PC-3 (cell line): ENCODE measurements around the gene AUTS2. TPM values are rescaled to one million over a fixed set of nuclear protein-coding genes. Genes with fewer than 3 reads are reported as not detected.

Experiments
- ATAC-seq: fragments of 200-7000 bp; cut with Tn5 transposase; 2 replicates; pipeline ENCODE4 v1.9.1; 2020; ENCODE audit warnings: mild to moderate bottlenecking, moderate library complexity
- BruUV-seq: library from RNA; stranded (reverse); fragments of 400-500 nt; replicated peaks from 2 replicates; lab custom pipeline; 2021; lab: Mats Ljungman, UMichigan
- CTCF ChIA-PET: fragments of 300-600 bp; sonication (Branson Sonifier 250); formaldehyde crosslinking; loops from one replicate; lab custom pipeline; 2022; ENCODE audit warnings: antibody characterized with exemption; lab: Charles Lee
- POLR2A ChIA-PET: fragments of 300-600 bp; sonication (Branson Sonifier 250); formaldehyde crosslinking; loops from one replicate; lab custom pipeline; 2022; ENCODE audit warnings: antibody characterized with exemption; ENCODE audit not compliant: unreplicated experiment; lab: Charles Lee
- DNase-seq: peaks from one replicate; pipeline ENCODE4 v3.0.0-alpha.2; 2015
- H2AFZ ChIP-seq: fragments of 300-600 bp; sonication (generic); 2 replicates; pipeline ENCODE4 v1.6.0; 2016; ENCODE audit warnings: antibody characterized with exemption, low read length
- H3F3A ChIP-seq: fragments of 300-600 bp; sonication (generic); one replicate; pipeline ENCODE4 v1.6.0; 2017; ENCODE audit warnings: antibody characterized with exemption, low read length, control low read depth, mild to moderate bottlenecking; ENCODE audit not compliant: unreplicated experiment
- H3K27ac ChIP-seq: fragments of 300-600 bp; sonication (generic); 2 replicates; pipeline ENCODE4 v1.5.1; 2016; ENCODE audit warnings: mild to moderate bottlenecking, low read length
- H3K27me3 ChIP-seq: fragments of 300-600 bp; sonication (generic); 2 replicates; pipeline ENCODE4 v1.6.1; 2016; ENCODE audit warnings: low read length, mixed read lengths
- H3K36me3 ChIP-seq: fragments of 300-600 bp; sonication (generic); 2 replicates; pipeline ENCODE4 v1.6.1; 2016; ENCODE audit warnings: low read depth, mixed run types, low read length, mixed read lengths
- H3K4me1 ChIP-seq: fragments of 300-600 bp; sonication (generic); 2 replicates; pipeline ENCODE4 v1.5.1; 2016; ENCODE audit warnings: low read length; ENCODE audit not compliant: insufficient read depth
- H3K4me2 ChIP-seq: fragments of 300-600 bp; sonication (generic); 2 replicates; pipeline ENCODE4 v1.6.0; 2016; ENCODE audit warnings: low read length
- H3K4me3 ChIP-seq: fragments of 300-600 bp; sonication (generic); 2 replicates; pipeline ENCODE4 v1.5.1; 2016; ENCODE audit warnings: mild to moderate bottlenecking, low read length, mixed read lengths
- H3K79me2 ChIP-seq: fragments of 300-600 bp; sonication (generic); 2 replicates; pipeline ENCODE4 v1.6.1; 2017; ENCODE audit warnings: low read length, mixed read lengths
- H3K9ac ChIP-seq: fragments of 300-600 bp; sonication (generic); 2 replicates; pipeline ENCODE4 v1.6.0; 2016; ENCODE audit warnings: mild to moderate bottlenecking, low read length
- H3K9me2 ChIP-seq: fragments of 300-600 bp; sonication (generic); replicated peaks from 2 replicates; pipeline ENCODE4 v1.6.1; 2016; ENCODE audit warnings: mixed run types, low read length, mixed read lengths
- H3K9me3 ChIP-seq: fragments of 300-600 bp; sonication (generic); 2 replicates; pipeline ENCODE4 v1.6.1; 2016; ENCODE audit warnings: low read length, mixed read lengths
- H4K20me1 ChIP-seq: fragments of 300-600 bp; sonication (generic); 2 replicates; pipeline ENCODE4 v1.6.1; 2016; ENCODE audit warnings: low read length, mixed read lengths
- EZH2 ChIP-seq: fragments of 300-600 bp; sonication (generic); IDR thresholded peaks from one replicate; pipeline ENCODE4 v1.6.1; 2017; ENCODE audit warnings: antibody characterized with exemption, mild to moderate bottlenecking, low read length; ENCODE audit not compliant: unreplicated experiment
- EZH2phosphoT487 ChIP-seq: fragments of 300-600 bp; sonication (generic); IDR thresholded peaks from 2 replicates; pipeline ENCODE4 v1.6.1; 2018; ENCODE audit warnings: mild to moderate bottlenecking, antibody characterized with exemption, low read length, borderline replicate concordance
- intact Hi-C: fragments of 100-400 bp; cut with micrococcal nuclease; formaldehyde crosslinking; loops from 2 replicates; pipeline ENCODE4 v1.9.0; 2023
- total RNA-seq: library from RNA; depleted of rRNA; stranded (reverse); fragments of >200 nt; gene quantifications from 2 replicates; pipeline ENCODE4 v1.2.3, GENCODE V29; 2014
- TF ChIP-seq, protein P1 (sequence below): fragments of 300-600 bp; sonication (generic); conservative IDR thresholded peaks from 2 replicates; pipeline ENCODE4 v1.5.1; 2017; ENCODE audit warnings: antibody characterized with exemption, low read depth, mild to moderate bottlenecking, low read length

The AUTS2 gene
- total RNA-seq, 1 experiment from 2014 or later = not detected

DNA sequence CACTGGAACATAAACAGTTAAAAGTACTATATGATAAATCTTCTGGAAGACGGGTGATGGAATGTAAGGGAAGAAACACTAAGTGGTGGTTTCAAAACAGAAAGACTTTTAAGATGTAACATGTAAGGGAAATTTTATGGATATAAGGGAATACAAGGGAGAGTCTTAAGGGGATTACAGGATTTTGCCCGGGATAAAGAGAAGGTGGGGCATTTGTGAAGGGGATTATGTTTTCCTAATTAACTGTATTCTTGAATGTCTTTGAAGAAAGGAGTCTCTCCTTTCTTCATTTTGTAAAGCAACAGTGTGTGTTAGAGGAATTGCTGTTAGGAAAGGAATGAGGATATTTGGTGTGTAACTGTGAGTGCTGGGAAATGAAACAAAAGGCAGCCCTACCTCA, 745.2 kb downstream of the AUTS2 start:
- H3K4me2 ChIP-seq = no peak overlapping the region
- no peak for DNase-seq
- TF ChIP-seq EZH2 (no peak), EZH2phosphoT487 (no peak)
- TF ChIP-seq, protein P1, sequence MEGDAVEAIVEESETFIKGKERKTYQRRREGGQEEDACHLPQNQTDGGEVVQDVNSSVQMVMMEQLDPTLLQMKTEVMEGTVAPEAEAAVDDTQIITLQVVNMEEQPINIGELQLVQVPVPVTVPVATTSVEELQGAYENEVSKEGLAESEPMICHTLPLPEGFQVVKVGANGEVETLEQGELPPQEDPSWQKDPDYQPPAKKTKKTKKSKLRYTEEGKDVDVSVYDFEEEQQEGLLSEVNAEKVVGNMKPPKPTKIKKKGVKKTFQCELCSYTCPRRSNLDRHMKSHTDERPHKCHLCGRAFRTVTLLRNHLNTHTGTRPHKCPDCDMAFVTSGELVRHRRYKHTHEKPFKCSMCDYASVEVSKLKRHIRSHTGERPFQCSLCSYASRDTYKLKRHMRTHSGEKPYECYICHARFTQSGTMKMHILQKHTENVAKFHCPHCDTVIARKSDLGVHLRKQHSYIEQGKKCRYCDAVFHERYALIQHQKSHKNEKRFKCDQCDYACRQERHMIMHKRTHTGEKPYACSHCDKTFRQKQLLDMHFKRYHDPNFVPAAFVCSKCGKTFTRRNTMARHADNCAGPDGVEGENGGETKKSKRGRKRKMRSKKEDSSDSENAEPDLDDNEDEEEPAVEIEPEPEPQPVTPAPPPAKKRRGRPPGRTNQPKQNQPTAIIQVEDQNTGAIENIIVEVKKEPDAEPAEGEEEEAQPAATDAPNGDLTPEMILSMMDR = no peak

DNA sequence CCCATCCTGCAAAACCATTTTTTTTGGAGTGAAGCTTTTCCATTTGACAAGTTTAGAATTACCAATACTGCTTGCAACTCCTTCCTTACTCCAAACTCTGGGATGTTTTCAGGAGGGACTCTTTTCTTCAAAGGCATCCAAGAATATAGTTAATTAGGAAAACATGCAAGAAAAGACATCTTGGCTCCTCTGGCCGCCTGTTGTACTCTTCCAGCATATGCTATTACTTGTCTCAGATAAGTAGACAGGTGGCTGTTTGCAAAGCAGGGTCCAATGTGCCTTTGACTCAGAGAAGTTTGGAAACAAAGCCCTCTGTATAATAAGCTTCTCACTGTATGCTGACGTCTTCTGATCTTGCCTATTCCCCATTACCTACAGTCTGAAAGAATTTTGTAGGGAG, 746.5 kb downstream of the AUTS2 start:
- no peaks in the 10 kb centered on the region for H3K9me2 ChIP-seq
- BruUV-seq = no TSS peak
- no peaks in the 10 kb centered on the region for H3K36me3 ChIP-seq
- no peaks in the 10 kb centered on the region for H3F3A ChIP-seq
- H3K27ac ChIP-seq = no peak overlapping the region
- TF ChIP-seq EZH2 = no peak
- TF ChIP-seq EZH2phosphoT487 = no peak
- TF ChIP-seq, protein P1 = no peak
- no peaks in the 10 kb centered on the region for H3K4me1 ChIP-seq
- intact Hi-C loops = no loop called here
- no peaks in the 10 kb centered on the region for H4K20me1 ChIP-seq
- no peak overlapping the region for H3K4me2 ChIP-seq
- DNase-seq = no peak
- 0 out of 2 replicates have a peak, but pooled peaks cover 3% of the 10 kb centered on the region for H3K9me3 ChIP-seq
- ATAC-seq = no peak
- H3K4me3 ChIP-seq = no peak overlapping the region
- no peak overlapping the region for H3K9ac ChIP-seq
- no peaks in the 10 kb centered on the region for H3K79me2 ChIP-seq
- ChIA-PET POLR2A (no interaction called here), CTCF (no interaction called here)
- no peaks in the 10 kb centered on the region for H3K27me3 ChIP-seq
- H2AFZ ChIP-seq = no peak overlapping the region

More for the DNA sequence above, 745.2 kb downstream of the AUTS2 start:
- H3K9ac ChIP-seq = no peak overlapping the region
- no peak for ATAC-seq
- H3K36me3 ChIP-seq = no peaks in the 10 kb centered on the region
- H3F3A ChIP-seq = no peaks in the 10 kb centered on the region
- no TSS peak for BruUV-seq
- no peaks in the 10 kb centered on the region for H3K79me2 ChIP-seq
- intact Hi-C loops = no loop called here
- no peaks in the 10 kb centered on the region for H3K4me1 ChIP-seq
- ChIA-PET POLR2A (no interaction called here), CTCF (no interaction called here)
- no peaks in the 10 kb centered on the region for H3K27me3 ChIP-seq
- H3K9me3 ChIP-seq = 0 out of 2 replicates have a peak, but pooled peaks cover 3% of the 10 kb centered on the region
- H2AFZ ChIP-seq = no peak overlapping the region
- no peak overlapping the region for H3K27ac ChIP-seq
- no peak overlapping the region for H3K4me3 ChIP-seq
- no peaks in the 10 kb centered on the region for H4K20me1 ChIP-seq
- H3K9me2 ChIP-seq = no peaks in the 10 kb centered on the region

DNA sequence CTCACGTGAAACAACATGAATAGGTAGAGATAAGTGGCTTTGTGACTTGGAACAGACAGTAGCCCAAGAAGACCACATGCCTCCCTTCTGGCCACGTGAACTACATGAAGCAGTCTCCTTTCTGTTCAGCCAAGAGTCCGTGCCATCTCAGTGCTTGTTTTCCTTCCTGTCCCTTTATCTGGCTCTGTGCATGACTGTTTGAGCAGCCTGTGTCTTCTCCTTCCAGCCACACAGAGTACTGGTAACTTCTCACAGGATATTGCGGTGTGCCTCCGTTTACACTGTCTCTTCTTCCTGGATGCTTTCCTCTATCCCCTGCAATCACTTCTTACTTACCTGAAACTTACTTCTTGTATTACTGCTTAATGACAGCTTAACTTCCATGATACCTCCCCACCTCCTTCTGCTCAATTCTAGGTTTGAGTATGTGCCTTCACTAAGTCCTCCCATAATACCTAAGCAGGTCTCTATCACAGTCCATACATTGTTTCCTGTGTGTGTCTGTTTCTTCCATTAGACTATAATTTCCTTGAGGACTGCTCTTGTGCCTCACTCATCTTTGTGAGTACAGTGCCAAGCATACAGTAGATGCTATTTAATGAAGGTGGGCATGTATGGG, 748.7 kb downstream of the AUTS2 start:
- Histone ChIP-seq H3F3A (no peaks in the 10 kb centered on the region), H3K4me1 (no peaks in the 10 kb centered on the region), H3K27ac (no peak overlapping the region), H4K20me1 (no peaks in the 10 kb centered on the region), H3K9me2 (no peaks in the 10 kb centered on the region), H3K4me3 (no peak overlapping the region), H3K9ac (no peak overlapping the region), H3K79me2 (no peaks in the 10 kb centered on the region), H3K36me3 (no peaks in the 10 kb centered on the region), H3K4me2 (no peak overlapping the region), H3K27me3 (no peaks in the 10 kb centered on the region), H2AFZ (no peak overlapping the region), H3K9me3 (no peaks in the 10 kb centered on the region)
- DNase-seq (no peak), ATAC-seq (no peak)
- ChIA-PET CTCF (no interaction called here), POLR2A (no interaction called here)
- TF ChIP-seq EZH2 = no peak
- no peak for TF ChIP-seq EZH2phosphoT487
- TF ChIP-seq, protein P1 = no peak
- no TSS peak for BruUV-seq
- intact Hi-C loops = no loop called here
